Neural cell (in vitro differentiated cells): Measurements from ENCODE around the gene ANKRD55. TPM values are rescaled to one million over a fixed set of nuclear protein-coding genes. Genes with fewer than 3 reads are reported as not detected.
"Not testable (repeated sequence)": the region's sequence is repeated elsewhere in the genome, so short reads cannot be mapped to it uniquely, and the experiment has no call there.

Source experiments
- H2AFZ ChIP-seq: fragments of 200-600, 300-800 bp; sonication (generic), shearing (Covaris generic); 2 replicates; pipeline ENCODE4 v1.6.0; 2014; ENCODE audit warnings: low read depth, mild to moderate bottlenecking, antibody characterized with exemption, low read length, moderate library complexity
- H3F3A ChIP-seq: fragments of 200-600 bp; shearing (Covaris generic); 2 replicates; pipeline ENCODE4 v1.6.1; 2016; ENCODE audit warnings: mild to moderate bottlenecking, moderate library complexity, mixed read lengths, antibody characterized with exemption, low read length; ENCODE audit not compliant: insufficient read depth, poor library complexity, severe bottlenecking
- H3K27ac ChIP-seq: fragments of 200-600, 300-800 bp; sonication (generic), shearing (Covaris generic); 2 replicates; pipeline ENCODE4 v1.5.1; 2014; ENCODE audit warnings: mild to moderate bottlenecking, low read length, moderate library complexity
- H3K27me3 ChIP-seq: fragments of 300-800, 200-600 bp; sonication (generic), shearing (Covaris generic); 2 replicates; pipeline ENCODE4 v1.6.0; 2014; ENCODE audit warnings: mild to moderate bottlenecking, low read depth, low read length, moderate library complexity; ENCODE audit not compliant: insufficient read depth
- H3K36me3 ChIP-seq: fragments of 300-800, 200-600 bp; sonication (generic), shearing (Covaris generic); 2 replicates; pipeline ENCODE4 v1.5.1; 2014; ENCODE audit warnings: mild to moderate bottlenecking, antibody characterized with exemption, low read length, moderate library complexity; ENCODE audit not compliant: insufficient read depth
- H3K4me2 ChIP-seq: fragments of 300-800, 200-600 bp; sonication (generic), shearing (Covaris generic); 2 replicates; pipeline ENCODE4 v1.6.0; 2014; ENCODE audit warnings: mild to moderate bottlenecking, low read length
- H3K4me3 ChIP-seq: fragments of 300-800, 200-600 bp; sonication (generic), shearing (Covaris generic); 2 replicates; pipeline ENCODE4 v1.5.1; 2014; ENCODE audit warnings: mild to moderate bottlenecking, low read length, moderate library complexity
- H3K79me2 ChIP-seq: fragments of 200-600 bp; shearing (Covaris generic); replicated peaks from 2 replicates; pipeline ENCODE4 v1.6.0; 2014; ENCODE audit warnings: mild to moderate bottlenecking, low read length, moderate library complexity; ENCODE audit not compliant: insufficient read depth
- H3K9ac ChIP-seq: fragments of 300-800, 200-600 bp; sonication (generic), shearing (Covaris generic); 2 replicates; pipeline ENCODE4 v1.6.1; 2016; ENCODE audit warnings: mild to moderate bottlenecking, low read length, mixed read lengths
- H3K9me2 ChIP-seq: fragments of 200-600 bp; shearing (Covaris generic); 2 replicates; pipeline ENCODE4 v1.6.1; 2016; ENCODE audit warnings: mild to moderate bottlenecking, low read length, mixed read lengths; ENCODE audit not compliant: insufficient read depth
- H3K9me3 ChIP-seq: fragments of 200-600, 300-800 bp; sonication (generic), shearing (Covaris generic); 2 replicates; pipeline ENCODE4 v1.6.1; 2016; ENCODE audit warnings: mild to moderate bottlenecking, mixed run types, low read length, moderate library complexity, mixed read lengths
- H4K20me1 ChIP-seq: fragments of 200-600 bp; shearing (Covaris generic); 2 replicates; pipeline ENCODE4 v1.6.1; 2016; ENCODE audit warnings: mild to moderate bottlenecking, mixed run types; ENCODE audit not compliant: insufficient read depth
- EP300 ChIP-seq: fragments of 450-650 bp; conservative IDR thresholded peaks from 2 replicates; pipeline ENCODE4 v1.6.1; 2014; ENCODE audit warnings: antibody characterized with exemption, mild to moderate bottlenecking, moderate library complexity; ENCODE audit not compliant: poor library complexity, severe bottlenecking
- EZH2 ChIP-seq: fragments of 200-600, 300-800 bp; shearing (Covaris generic), sonication (generic); IDR thresholded peaks from 2 replicates; pipeline ENCODE4 v1.6.1; 2014; ENCODE audit warnings: antibody characterized with exemption, low read length, borderline replicate concordance, mild to moderate bottlenecking; ENCODE audit not compliant: insufficient read depth, poor library complexity, severe bottlenecking
- MXI1 ChIP-seq: fragments of 450-650 bp; conservative IDR thresholded peaks from 2 replicates; pipeline ENCODE4 v1.6.1; 2014; ENCODE audit warnings: antibody characterized with exemption, mild to moderate bottlenecking; ENCODE audit not compliant: poor library complexity, severe bottlenecking
- POLR2AphosphoS5 ChIP-seq: IDR thresholded peaks from 2 replicates; pipeline ENCODE4 v1.6.1; 2012
- RAD21 ChIP-seq: fragments of 450-650 bp; conservative IDR thresholded peaks from 2 replicates; pipeline ENCODE4 v1.6.1; 2014; ENCODE audit warnings: antibody characterized with exemption, mild to moderate bottlenecking, moderate library complexity
- REST ChIP-seq: IDR thresholded peaks from 2 replicates; pipeline ENCODE4 v1.6.1; 2012; ENCODE audit warnings: borderline replicate concordance
- SMC3 ChIP-seq: fragments of 450-650 bp; conservative IDR thresholded peaks from 2 replicates; pipeline ENCODE4 v1.6.1; 2014; ENCODE audit warnings: antibody characterized with exemption, mild to moderate bottlenecking, moderate library complexity; ENCODE audit not compliant: poor library complexity
- TAF1 ChIP-seq: IDR thresholded peaks from 2 replicates; pipeline ENCODE4 v1.6.1; 2012; ENCODE audit warnings: low read depth
- polyA plus RNA-seq: library from polyadenylated mRNA; depleted of rRNA; stranded (reverse); fragments of >200 nt; gene quantifications from 2 replicates; pipeline ENCODE4 v1.2.3, GENCODE V29; 2014
- TF ChIP-seq, protein P1 (sequence below): fragments of 450-650 bp; IDR thresholded peaks from 2 replicates; pipeline ENCODE4 v1.5.1; 2014; ENCODE audit warnings: antibody characterized with exemption, mild to moderate bottlenecking, moderate library complexity; ENCODE audit not compliant: poor library complexity, severe bottlenecking

Gene ANKRD55
- polyA plus RNA-seq, 1 donor from 2014 or later: 49.8 TPM

- not testable (repeated sequence) for H3K9me3 ChIP-seq, H3K4me3 ChIP-seq, H3K9ac ChIP-seq, H2AFZ ChIP-seq, H3F3A ChIP-seq, H3K4me2 ChIP-seq, H3K79me2 ChIP-seq, H3K27me3 ChIP-seq, H4K20me1 ChIP-seq, H3K36me3 ChIP-seq, H3K27ac ChIP-seq, H3K9me2 ChIP-seq
Observed at GRCh38 chr5:56122360-56122985, 110.7 kb downstream of the ANKRD55 start.

DNA sequence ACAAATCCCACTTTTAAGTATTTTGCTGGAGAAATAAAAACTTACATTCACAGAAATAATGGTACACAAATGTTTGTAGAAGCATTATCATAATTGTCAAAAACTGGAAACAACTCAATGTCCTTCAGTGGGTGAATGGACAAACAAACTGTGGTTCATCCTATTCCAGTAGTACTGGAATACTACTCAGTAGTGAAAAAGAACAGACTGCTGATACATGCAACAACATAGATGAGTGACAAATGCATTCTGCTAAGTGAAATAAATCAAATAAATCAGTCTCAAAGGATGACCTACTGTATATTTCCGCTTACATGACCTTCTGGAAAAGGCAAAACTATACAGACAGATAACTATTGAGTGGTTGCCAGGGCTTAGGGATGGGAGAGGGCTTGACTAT is 114.1 kb downstream of the ANKRD55 start:
- TF ChIP-seq SMC3 (no peak), MXI1 (no peak), REST (no peak), RAD21 (no peak), TAF1 (no peak), EP300 (no peak), EZH2 (no peak), POLR2AphosphoS5 (no peak)
- TF ChIP-seq, protein P1, sequence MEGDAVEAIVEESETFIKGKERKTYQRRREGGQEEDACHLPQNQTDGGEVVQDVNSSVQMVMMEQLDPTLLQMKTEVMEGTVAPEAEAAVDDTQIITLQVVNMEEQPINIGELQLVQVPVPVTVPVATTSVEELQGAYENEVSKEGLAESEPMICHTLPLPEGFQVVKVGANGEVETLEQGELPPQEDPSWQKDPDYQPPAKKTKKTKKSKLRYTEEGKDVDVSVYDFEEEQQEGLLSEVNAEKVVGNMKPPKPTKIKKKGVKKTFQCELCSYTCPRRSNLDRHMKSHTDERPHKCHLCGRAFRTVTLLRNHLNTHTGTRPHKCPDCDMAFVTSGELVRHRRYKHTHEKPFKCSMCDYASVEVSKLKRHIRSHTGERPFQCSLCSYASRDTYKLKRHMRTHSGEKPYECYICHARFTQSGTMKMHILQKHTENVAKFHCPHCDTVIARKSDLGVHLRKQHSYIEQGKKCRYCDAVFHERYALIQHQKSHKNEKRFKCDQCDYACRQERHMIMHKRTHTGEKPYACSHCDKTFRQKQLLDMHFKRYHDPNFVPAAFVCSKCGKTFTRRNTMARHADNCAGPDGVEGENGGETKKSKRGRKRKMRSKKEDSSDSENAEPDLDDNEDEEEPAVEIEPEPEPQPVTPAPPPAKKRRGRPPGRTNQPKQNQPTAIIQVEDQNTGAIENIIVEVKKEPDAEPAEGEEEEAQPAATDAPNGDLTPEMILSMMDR: no peak
- Histone ChIP-seq H3K27me3 (no peaks in the 10 kb centered on the region), H3K4me2 (no peak overlapping the region)

DNA sequence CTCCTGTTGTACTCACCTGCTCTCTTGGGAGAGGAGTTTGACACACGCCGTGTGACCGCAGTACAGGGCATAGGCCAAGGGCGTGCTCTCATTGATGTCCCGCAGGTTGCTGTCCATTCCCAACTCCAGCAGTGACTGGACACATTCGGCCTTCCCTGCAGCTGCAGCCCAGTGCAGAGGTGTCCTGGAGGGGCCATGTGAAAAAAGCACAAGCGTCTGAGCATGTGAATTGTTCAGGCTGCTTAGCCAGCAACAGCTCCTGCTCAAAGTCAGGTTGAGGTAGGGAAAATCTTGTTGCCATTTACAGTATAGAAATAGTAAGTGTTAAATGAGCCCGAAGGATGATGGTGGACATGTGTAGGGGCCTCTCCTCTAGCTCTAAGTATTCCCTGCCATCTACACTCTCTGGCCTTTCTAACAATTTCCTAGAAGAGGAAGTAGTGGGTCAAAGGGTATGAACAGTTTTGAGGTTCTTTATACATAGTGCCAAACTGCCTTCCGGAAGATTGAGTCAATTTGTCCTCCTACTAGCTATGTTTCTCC is 116.5 kb downstream of the ANKRD55 start:
- no peak overlapping the region for H3K4me3 ChIP-seq
- no peaks in the 10 kb centered on the region for H4K20me1 ChIP-seq
- H3K27me3 ChIP-seq: no peaks in the 10 kb centered on the region
- no peak overlapping the region for H3K27ac ChIP-seq
- H3K9ac ChIP-seq: no peak overlapping the region
- H3K9me2 ChIP-seq: no peaks in the 10 kb centered on the region
- H3K36me3 ChIP-seq: no peaks in the 10 kb centered on the region
- TF ChIP-seq SMC3 (no peak), EP300 (no peak), EZH2 (no peak), TAF1 (no peak), MXI1 (no peak)
- TF ChIP-seq, protein P1: no peak
- H3K79me2 ChIP-seq: no peaks in the 10 kb centered on the region
- H2AFZ ChIP-seq: no peak overlapping the region
- H3F3A ChIP-seq: no peaks in the 10 kb centered on the region
- no peaks in the 10 kb centered on the region for H3K9me3 ChIP-seq
- H3K4me2 ChIP-seq: no peak overlapping the region

More for the DNA sequence above, 114.1 kb downstream of the ANKRD55 start:
- Histone ChIP-seq H3K9me2 (no peaks in the 10 kb centered on the region), H3F3A (no peaks in the 10 kb centered on the region), H3K9me3 (no peaks in the 10 kb centered on the region), H3K27ac (no peak overlapping the region), H3K9ac (no peak overlapping the region), H3K4me3 (no peak overlapping the region), H3K36me3 (no peaks in the 10 kb centered on the region), H4K20me1 (no peaks in the 10 kb centered on the region), H2AFZ (no peak overlapping the region), H3K79me2 (no peaks in the 10 kb centered on the region)
